Coronary artery (tissue), 2 donors: ENCODE results near the gene DOCK3.

Source experiments
- DNase-seq: peaks from one replicate; pipeline ENCODE4 v3.0.0-alpha.2; 2017; ENCODE audit warnings: low spot score
- H3K27ac ChIP-seq, 2 donors: fragments of 200-600 bp; sonication (generic); one replicate each; pipeline ENCODE4 v1.5.1; 2016 to 2019
- H3K4me3 ChIP-seq: fragments of 200-600 bp; sonication (generic); 2 replicates; pipeline ENCODE4 v1.5.1; 2016; ENCODE audit warnings: mild to moderate bottlenecking, moderate library complexity
- CTCF ChIP-seq: fragments of 200-600 bp; sonication (generic); IDR thresholded peaks from one replicate; pipeline ENCODE4 v1.5.1; 2019; ENCODE audit warnings: antibody characterized with exemption

Gene DOCK3

GRCh38 chr3:51275111-51275805 lies 600.5 kb downstream of the DOCK3 start:
- Histone ChIP-seq H3K27ac (no peak overlapping the region), H3K4me3 (no peak overlapping the region)
- TF ChIP-seq CTCF = no peak
- DNase-seq = no peak

GRCh38 chr3:51276046-51276445 lies 601.3 kb downstream of the DOCK3 start:
- no peak for DNase-seq
- no peak overlapping the region for H3K27ac ChIP-seq
- no peak overlapping the region for H3K4me3 ChIP-seq
- TF ChIP-seq CTCF = no peak

GRCh38 chr3:51279448-51279847 lies 604.7 kb downstream of the DOCK3 start:
- Histone ChIP-seq H3K27ac (no peak overlapping the region), H3K4me3 (no peak overlapping the region)
- no peak for TF ChIP-seq CTCF
- no peak for DNase-seq

GRCh38 chr3:51280176-51280575 lies 605.4 kb downstream of the DOCK3 start:
- Histone ChIP-seq H3K4me3 (no peak overlapping the region), H3K27ac (no peak overlapping the region)
- DNase-seq = no peak
- no peak for TF ChIP-seq CTCF

- Histone ChIP-seq H3K27ac (no peak overlapping the region), H3K4me3 (no peak overlapping the region)
- DNase-seq = no peak
- no peak for TF ChIP-seq CTCF
Observed at GRCh38 chr3:51282931-51283330, 608.2 kb downstream of the DOCK3 start.

GRCh38 chr3:51283421-51283820 lies 608.7 kb downstream of the DOCK3 start:
- Histone ChIP-seq H3K27ac (no peak overlapping the region), H3K4me3 (no peak overlapping the region)
- DNase-seq = no peak
- TF ChIP-seq CTCF = no peak

- no peak overlapping the region for H3K27ac ChIP-seq
- no peak overlapping the region for H3K4me3 ChIP-seq
- no peak for DNase-seq
- no peak for TF ChIP-seq CTCF
Observed at GRCh38 chr3:51295625-51296024, 620.9 kb downstream of the DOCK3 start.
